Measurements from ENCODE around the gene UBN2. TPM values are rescaled to one million over a fixed set of nuclear protein-coding genes. Genes with fewer than 3 reads are reported as not detected.

The UBN2 gene
- total and polyA plus RNA-seq, 10 of the 15 experiments (the other 5 are each of a cell fraction or from before 2014, with no cell fraction given) = 0.27 to 8.5 (median 2.5) TPM

- peak; percentile 9; the same call in 1 of the 2 replicates for TF ChIP-seq STAT3 (IDR thresholded peaks at IDR 0.05; ENCODE audit: low read depth, low read length)
- no peak; the same call in 1 of the 2 replicates for TF ChIP-seq MTA3 (IDR thresholded peaks at IDR 0.05; ENCODE audit: borderline replicate concordance, low read length)
- TF ChIP-seq NFXL1 (IDR thresholded peaks at IDR 0.05; ENCODE audit: borderline replicate concordance) = no peak
- peak; percentile 98 for TF ChIP-seq RAD51 (IDR thresholded peaks at IDR 0.05)
- TF ChIP-seq JUNB (IDR thresholded peaks at IDR 0.05) = 0 out of 2 replicates have a peak, but pooled peaks have one; percentile 21
- TF ChIP-seq NR2F1 (conservative IDR thresholded peaks at IDR 0.05) = no peak
- peak; percentile 69 for TF ChIP-seq HDAC6 (IDR thresholded peaks at IDR 0.05; ENCODE audit: unreplicated experiment)
- TF ChIP-seq, protein P1, sequence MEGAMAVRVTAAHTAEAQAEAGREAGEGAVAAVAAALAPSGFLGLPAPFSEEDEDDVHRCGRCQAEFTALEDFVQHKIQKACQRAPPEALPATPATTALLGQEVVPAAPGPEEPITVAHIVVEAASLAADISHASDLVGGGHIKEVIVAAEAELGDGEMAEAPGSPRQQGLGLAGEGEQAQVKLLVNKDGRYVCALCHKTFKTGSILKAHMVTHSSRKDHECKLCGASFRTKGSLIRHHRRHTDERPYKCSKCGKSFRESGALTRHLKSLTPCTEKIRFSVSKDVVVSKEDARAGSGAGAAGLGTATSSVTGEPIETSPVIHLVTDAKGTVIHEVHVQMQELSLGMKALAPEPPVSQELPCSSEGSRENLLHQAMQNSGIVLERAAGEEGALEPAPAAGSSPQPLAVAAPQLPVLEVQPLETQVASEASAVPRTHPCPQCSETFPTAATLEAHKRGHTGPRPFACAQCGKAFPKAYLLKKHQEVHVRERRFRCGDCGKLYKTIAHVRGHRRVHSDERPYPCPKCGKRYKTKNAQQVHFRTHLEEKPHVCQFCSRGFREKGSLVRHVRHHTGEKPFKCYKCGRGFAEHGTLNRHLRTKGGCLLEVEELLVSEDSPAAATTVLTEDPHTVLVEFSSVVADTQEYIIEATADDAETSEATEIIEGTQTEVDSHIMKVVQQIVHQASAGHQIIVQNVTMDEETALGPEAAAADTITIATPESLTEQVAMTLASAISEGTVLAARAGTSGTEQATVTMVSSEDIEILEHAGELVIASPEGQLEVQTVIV (IDR thresholded peaks at IDR 0.05; ENCODE audit: borderline replicate concordance, partially characterized antibody) = peak; percentile 59
- TF ChIP-seq ZZZ3 (IDR thresholded peaks at IDR 0.05; ENCODE audit: control insufficient read depth, insufficient read length, low read depth) = no peak
- no peak for TF ChIP-seq SUPT20H (IDR thresholded peaks at IDR 0.05; ENCODE audit: borderline replicate concordance, control insufficient read depth, low read depth, low read length)
- no peak for TF ChIP-seq MYC (IDR thresholded peaks at IDR 0.05; ENCODE audit: insufficient read depth, insufficient read length, insufficient replicate concordance, low read length, severe bottlenecking)
- TF ChIP-seq IRF4 (IDR thresholded peaks at IDR 0.05; ENCODE audit: low read depth, low read length) = peak; percentile 65; the same call in 1 of the 2 replicates
- TF ChIP-seq SPI1 (IDR thresholded peaks at IDR 0.05; ENCODE audit: borderline replicate concordance, insufficient read depth, low read depth, low read length) = no peak; the same call in 1 of the 2 replicates
- TF ChIP-seq YY1 (IDR thresholded peaks at IDR 0.05; ENCODE audit: low read depth, low read length) = peak; percentile 90
- peak; percentile 45; the same call in 1 of the 2 replicates for TF ChIP-seq SREBF1 (IDR thresholded peaks at IDR 0.05; ENCODE audit: low read length)
- TF ChIP-seq EGR1 (IDR thresholded peaks at IDR 0.05; ENCODE audit: borderline replicate concordance in 1 of 2, low read depth in 2 of 2, low read length in 2 of 2) = peak; percentile 28 to 74
- no peak; the same call in 1 of the 2 replicates for TF ChIP-seq ASH2L (IDR thresholded peaks at IDR 0.05; ENCODE audit: borderline replicate concordance, low read depth)
- TF ChIP-seq ATF3 (IDR thresholded peaks at IDR 0.05; ENCODE audit: borderline replicate concordance, extremely low read depth, low read depth, low read length) = peak; percentile 93
- TF ChIP-seq BRCA1 (IDR thresholded peaks at IDR 0.05; ENCODE audit: low read depth, low read length) = 0 out of 2 replicates have a peak, but pooled peaks have one; percentile 12
- TF ChIP-seq CREM (IDR thresholded peaks at IDR 0.05; ENCODE audit: low read depth) = peak; percentile 98
- TF ChIP-seq IRF3 (IDR thresholded peaks at IDR 0.05) = no peak
- peak; percentile 88 for TF ChIP-seq NBN (IDR thresholded peaks at IDR 0.05)
- peak; percentile 90; the same call in 1 of the 2 replicates for TF ChIP-seq MAX (IDR thresholded peaks at IDR 0.05; ENCODE audit: low read depth, low read length)
- peak; percentile 16; the same call in 1 of the 2 replicates for TF ChIP-seq PAX5 (IDR thresholded peaks at IDR 0.05; ENCODE audit: borderline replicate concordance, low read depth, low read length)
- peak; percentile 88 for TF ChIP-seq HCFC1 (IDR thresholded peaks at IDR 0.05; ENCODE audit: low read length)
- TF ChIP-seq POU2F2 (IDR thresholded peaks at IDR 0.05; ENCODE audit: borderline replicate concordance, low read depth, low read length) = peak; percentile 67; the same call in 2 of the 3 replicates
- peak; percentile 58; the same call in 1 of the 2 replicates for TF ChIP-seq GATAD2B (conservative IDR thresholded peaks at IDR 0.05; ENCODE audit: low read depth)
These were observed 109.2 kb downstream of the UBN2 start (continued) for GRCh38 chr7:139340037-139340807.
